K562 (cell line): Measurements from ENCODE around the gene GABARAP. TPM values are rescaled to one million over a fixed set of nuclear protein-coding genes. Genes with fewer than 3 reads are reported as not detected.

ENCODE experiments used
- ASH1L ChIP-seq: fragments of 450-650 bp; IDR thresholded peaks from 2 replicates; pipeline ENCODE4 v1.6.1; 2018; ENCODE audit warnings: borderline replicate concordance, mild to moderate bottlenecking, low read depth; ENCODE audit not compliant: partially characterized antibody
- CBFB ChIP-seq: sonication (generic); formaldehyde crosslinking; IDR thresholded peaks from 2 replicates; pipeline ENCODE4 v1.4.0; 2020; ENCODE audit warnings: mild to moderate bottlenecking, missing genetic modification reagents
- CBX1 ChIP-seq: sonication (generic); IDR thresholded peaks from 2 replicates; pipeline ENCODE4 v1.6.1; 2016; ENCODE audit warnings: antibody characterized with exemption, low read depth, mild to moderate bottlenecking
- DNMT1 ChIP-seq: fragments of 450-650 bp; IDR thresholded peaks from 2 replicates; pipeline ENCODE4 v1.6.1; 2016; ENCODE audit warnings: antibody characterized with exemption, mild to moderate bottlenecking
- ELF1 ChIP-seq: fragments of 200-800 bp; sonication (Bioruptor generic); IDR thresholded peaks from 2 replicates; pipeline ENCODE4 v1.6.1; 2016; ENCODE audit warnings: missing genetic modification characterization, missing compliant biosample characterization
- KAT8 ChIP-seq: fragments of 450-650 bp; IDR thresholded peaks from 2 replicates; pipeline ENCODE4 v1.6.1; 2016; ENCODE audit warnings: low read depth, mild to moderate bottlenecking
- MTF1 ChIP-seq: fragments of 250-450 bp; sonication (Bioruptor Pico); IDR thresholded peaks from 2 replicates; pipeline ENCODE4 v1.9.0; 2021; ENCODE audit warnings: moderate library complexity, mild to moderate bottlenecking, inconsistent platforms, borderline replicate concordance
- NCOA4 ChIP-seq: fragments of 450-650 bp; IDR thresholded peaks from 2 replicates; pipeline ENCODE4 v1.6.1; 2018; ENCODE audit warnings: mild to moderate bottlenecking; ENCODE audit not compliant: partially characterized antibody
- NELFE ChIP-seq: IDR thresholded peaks from 2 replicates; pipeline ENCODE4 v1.6.1; 2011; ENCODE audit warnings: mild to moderate bottlenecking; ENCODE audit not compliant: insufficient read depth, insufficient read length
- RBM34 ChIP-seq: fragments of 200-400 bp; formaldehyde crosslinking; IDR thresholded peaks from 2 replicates; pipeline ENCODE4 v1.6.1; 2018; ENCODE audit warnings: low read length, borderline replicate concordance; ENCODE audit not compliant: insufficient read depth
- RFX1 ChIP-seq: fragments of 450-650 bp; IDR thresholded peaks from 2 replicates; pipeline ENCODE4 v1.6.1; 2016; ENCODE audit warnings: mild to moderate bottlenecking, moderate library complexity
- STAT5A ChIP-seq: IDR thresholded peaks from 2 replicates; pipeline ENCODE4 v1.6.1; 2012; ENCODE audit warnings: low read length, inconsistent platforms, borderline replicate concordance
- TAF15 ChIP-seq: fragments of 200-400 bp; formaldehyde crosslinking; IDR thresholded peaks from 2 replicates; pipeline ENCODE4 v1.6.1; 2017; ENCODE audit warnings: mild to moderate bottlenecking, low read depth, low read length, moderate library complexity
- TAF7 ChIP-seq: fragments of 450-650 bp; IDR thresholded peaks from 2 replicates; pipeline ENCODE4 v1.6.1; 2016; ENCODE audit warnings: missing genetic modification characterization, missing compliant biosample characterization
- TBL1XR1 ChIP-seq, 2 experiments: IDR thresholded peaks; 2 replicates each; pipeline ENCODE4 v1.6.1; 2012; ENCODE audit warnings: improper control_type of control experiment in 2 of 2, low read length in 2 of 2, mild to moderate bottlenecking in 1 of 2
- ZNF324 ChIP-seq: fragments of 250-450 bp; sonication (Bioruptor Pico); IDR thresholded peaks from 2 replicates; pipeline ENCODE4 v1.4.0; 2020; ENCODE audit warnings: mild to moderate bottlenecking
- ZSCAN29 ChIP-seq: fragments of 450-650 bp; IDR thresholded peaks from 2 replicates; pipeline ENCODE4 v1.6.1; 2017
- polyA plus RNA-seq, 8 experiments: library from polyadenylated mRNA; depleted of rRNA in 4 of 8; stranded (reverse) in 5 of 8; unstranded in 3 of 8; fragments of >200 nt; fragmentation: Nextera tagmentation in 2 of 8; fragmentation: Illumina TruSeq in 1 of 8; extraction: Ambion mirVana in 2 of 8; extraction: Trizol in 1 of 8; gene quantifications; 2 replicates each; pipeline versions ENCODE4 v1.2.1 to v1.2.3, GENCODE V29; 2011 to 2014; ENCODE audit warnings: inconsistent platforms in 1 of 8, missing spikeins in 1 of 8
- total RNA-seq, 7 experiments: library from RNA; depleted of rRNA in 6 of 7; stranded (reverse); fragments of >200 nt in 6 of 7; fragmentation: Illumina TruSeq in 2 of 7; extraction: Trizol in 2 of 7; gene quantifications; 2 replicates each; pipeline versions ENCODE4 v1.2.1 to v1.2.3, GENCODE V29; 2011 to 2021; ENCODE audit warnings: low replicate concordance in 1 of 7
- TF ChIP-seq, protein P1 (sequence below): fragments of 450-650 bp; IDR thresholded peaks from 2 replicates; pipeline ENCODE4 v1.6.1; 2018; ENCODE audit warnings: mild to moderate bottlenecking, low read depth; ENCODE audit not compliant: partially characterized antibody
- TF ChIP-seq, protein P2 (sequence below): fragments of 450-650 bp; formaldehyde crosslinking; IDR thresholded peaks from 2 replicates; pipeline ENCODE4 v1.4.0; 2020; ENCODE audit warnings: mild to moderate bottlenecking, moderate library complexity
- TF ChIP-seq, protein P3 (sequence below): fragments of 250-450 bp; sonication (Bioruptor Pico); IDR thresholded peaks from 2 replicates; pipeline ENCODE4 v1.8.0; 2022; ENCODE audit warnings: inconsistent platforms, mild to moderate bottlenecking, moderate library complexity, borderline replicate concordance
- TF ChIP-seq, protein P4 (sequence below): fragments of 450-650 bp; IDR thresholded peaks from 2 replicates; pipeline ENCODE4 v1.6.1; 2016
- TF ChIP-seq, protein P5 (sequence below): fragments of 450-650 bp; conservative IDR thresholded peaks from 2 replicates; pipeline ENCODE4 v1.6.1; 2016; ENCODE audit warnings: missing genetic modification characterization, low read depth, mild to moderate bottlenecking, control low read depth, missing compliant biosample characterization

The GABARAP gene
- total and polyA plus RNA-seq, 9 of the 15 experiments (the other 6 are each of a cell fraction or from before 2014, with no cell fraction given): 47.5 to 373 (median 152) TPM

DNA sequence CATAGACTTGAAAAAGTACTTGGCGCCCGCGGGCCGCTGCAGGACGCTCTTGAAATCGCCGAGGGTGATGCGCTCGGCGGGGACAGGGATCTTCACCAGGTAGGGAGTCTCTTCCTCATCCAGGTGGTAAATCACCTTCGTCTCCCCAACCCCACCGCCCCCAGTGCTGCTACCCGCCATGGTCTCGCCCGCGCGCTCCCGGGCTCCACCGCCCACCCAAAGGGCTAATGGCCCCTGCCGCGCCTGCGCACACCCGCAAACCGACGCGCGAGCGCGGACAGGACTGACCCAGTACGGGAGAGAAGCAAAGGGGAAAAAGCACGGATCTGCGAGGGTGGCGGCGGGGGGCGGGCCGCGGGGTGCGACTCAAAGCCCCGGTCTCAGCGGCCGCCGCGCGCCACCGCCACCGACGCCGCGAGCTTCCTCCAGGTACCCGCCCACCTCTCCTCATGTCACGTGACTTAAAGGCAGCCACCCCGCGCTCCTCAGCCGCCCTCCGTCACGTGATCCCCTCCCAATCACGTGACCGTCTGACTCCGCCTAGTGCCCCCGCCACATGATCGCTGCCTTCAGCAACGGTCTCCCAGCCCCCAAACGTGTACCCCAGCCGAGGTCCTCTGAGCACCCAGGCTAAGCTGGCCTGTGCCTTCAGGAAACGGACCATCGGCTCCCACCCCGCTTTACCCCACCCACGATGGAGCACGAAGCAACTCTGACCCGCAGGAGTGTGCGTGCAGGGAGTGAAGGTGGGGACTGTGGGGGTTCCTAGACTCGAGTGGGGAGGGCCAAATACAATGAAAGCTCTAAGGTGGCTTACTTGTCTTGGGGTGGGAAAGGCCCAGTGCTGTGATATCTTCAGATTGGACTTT is 7.9 kb downstream of the GABARAP start, which contains the start of gene DVL2 (continued):
- TF ChIP-seq, protein P1, sequence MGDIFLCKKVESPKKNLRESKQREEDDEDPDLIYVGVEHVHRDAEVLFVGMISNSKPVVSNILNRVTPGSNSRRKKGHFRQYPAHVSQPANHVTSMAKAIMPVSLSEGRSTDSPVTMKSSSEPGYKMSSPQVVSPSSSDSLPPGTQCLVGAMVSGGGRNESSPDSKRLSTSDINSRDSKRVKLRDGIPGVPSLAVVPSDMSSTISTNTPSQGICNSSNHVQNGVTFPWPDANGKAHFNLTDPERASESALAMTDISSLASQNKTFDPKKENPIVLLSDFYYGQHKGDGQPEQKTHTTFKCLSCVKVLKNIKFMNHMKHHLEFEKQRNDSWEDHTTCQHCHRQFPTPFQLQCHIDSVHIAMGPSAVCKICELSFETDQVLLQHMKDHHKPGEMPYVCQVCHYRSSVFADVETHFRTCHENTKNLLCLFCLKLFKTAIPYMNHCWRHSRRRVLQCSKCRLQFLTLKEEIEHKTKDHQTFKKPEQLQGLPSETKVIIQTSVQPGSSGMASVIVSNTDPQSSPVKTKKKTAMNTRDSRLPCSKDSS: no peak
- TF ChIP-seq RFX1 (no peak), ZNF324 (peak; percentile 57), CBX1 (peak; percentile 94), STAT5A (no peak), KAT8 (no peak), ELF1 (tag) (no peak), RBM34 (no peak), TAF7 (tag) (no peak), TAF15 (no peak), CBFB (no peak), MTF1 (CRISPR knock-in tag) (no peak), NCOA4 (no peak), DNMT1 (peak; percentile 26; the same call in 1 of the 2 replicates), ASH1L (no peak), NELFE (no peak), ZSCAN29 (no peak), TBL1XR1 (IDR thresholded peaks at IDR 0.05; ENCODE audit: low read length in 2 of 2) (no peak; a peak in 1 of 4 replicates)
- TF ChIP-seq, protein P2, sequence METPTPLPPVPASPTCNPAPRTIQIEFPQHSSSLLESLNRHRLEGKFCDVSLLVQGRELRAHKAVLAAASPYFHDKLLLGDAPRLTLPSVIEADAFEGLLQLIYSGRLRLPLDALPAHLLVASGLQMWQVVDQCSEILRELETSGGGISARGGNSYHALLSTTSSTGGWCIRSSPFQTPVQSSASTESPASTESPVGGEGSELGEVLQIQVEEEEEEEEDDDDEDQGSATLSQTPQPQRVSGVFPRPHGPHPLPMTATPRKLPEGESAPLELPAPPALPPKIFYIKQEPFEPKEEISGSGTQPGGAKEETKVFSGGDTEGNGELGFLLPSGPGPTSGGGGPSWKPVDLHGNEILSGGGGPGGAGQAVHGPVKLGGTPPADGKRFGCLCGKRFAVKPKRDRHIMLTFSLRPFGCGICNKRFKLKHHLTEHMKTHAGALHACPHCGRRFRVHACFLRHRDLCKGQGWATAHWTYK (CRISPR knock-in tag): peak; percentile 91
- TF ChIP-seq, protein P3, sequence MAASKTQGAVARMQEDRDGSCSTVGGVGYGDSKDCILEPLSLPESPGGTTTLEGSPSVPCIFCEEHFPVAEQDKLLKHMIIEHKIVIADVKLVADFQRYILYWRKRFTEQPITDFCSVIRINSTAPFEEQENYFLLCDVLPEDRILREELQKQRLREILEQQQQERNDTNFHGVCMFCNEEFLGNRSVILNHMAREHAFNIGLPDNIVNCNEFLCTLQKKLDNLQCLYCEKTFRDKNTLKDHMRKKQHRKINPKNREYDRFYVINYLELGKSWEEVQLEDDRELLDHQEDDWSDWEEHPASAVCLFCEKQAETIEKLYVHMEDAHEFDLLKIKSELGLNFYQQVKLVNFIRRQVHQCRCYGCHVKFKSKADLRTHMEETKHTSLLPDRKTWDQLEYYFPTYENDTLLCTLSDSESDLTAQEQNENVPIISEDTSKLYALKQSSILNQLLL (CRISPR knock-in tag): no peak
- TF ChIP-seq, protein P4, sequence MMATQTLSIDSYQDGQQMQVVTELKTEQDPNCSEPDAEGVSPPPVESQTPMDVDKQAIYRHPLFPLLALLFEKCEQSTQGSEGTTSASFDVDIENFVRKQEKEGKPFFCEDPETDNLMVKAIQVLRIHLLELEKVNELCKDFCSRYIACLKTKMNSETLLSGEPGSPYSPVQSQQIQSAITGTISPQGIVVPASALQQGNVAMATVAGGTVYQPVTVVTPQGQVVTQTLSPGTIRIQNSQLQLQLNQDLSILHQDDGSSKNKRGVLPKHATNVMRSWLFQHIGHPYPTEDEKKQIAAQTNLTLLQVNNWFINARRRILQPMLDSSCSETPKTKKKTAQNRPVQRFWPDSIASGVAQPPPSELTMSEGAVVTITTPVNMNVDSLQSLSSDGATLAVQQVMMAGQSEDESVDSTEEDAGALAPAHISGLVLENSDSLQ: no peak
- TF ChIP-seq, protein P5, sequence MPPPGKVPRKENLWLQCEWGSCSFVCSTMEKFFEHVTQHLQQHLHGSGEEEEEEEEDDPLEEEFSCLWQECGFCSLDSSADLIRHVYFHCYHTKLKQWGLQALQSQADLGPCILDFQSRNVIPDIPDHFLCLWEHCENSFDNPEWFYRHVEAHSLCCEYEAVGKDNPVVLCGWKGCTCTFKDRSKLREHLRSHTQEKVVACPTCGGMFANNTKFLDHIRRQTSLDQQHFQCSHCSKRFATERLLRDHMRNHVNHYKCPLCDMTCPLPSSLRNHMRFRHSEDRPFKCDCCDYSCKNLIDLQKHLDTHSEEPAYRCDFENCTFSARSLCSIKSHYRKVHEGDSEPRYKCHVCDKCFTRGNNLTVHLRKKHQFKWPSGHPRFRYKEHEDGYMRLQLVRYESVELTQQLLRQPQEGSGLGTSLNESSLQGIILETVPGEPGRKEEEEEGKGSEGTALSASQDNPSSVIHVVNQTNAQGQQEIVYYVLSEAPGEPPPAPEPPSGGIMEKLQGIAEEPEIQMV: no peak
